HAP-1 (cell line): ENCODE results near the gene CADM4.

Experiments
- DNase-seq, 2 experiments: peaks; one replicate each; pipeline ENCODE4 v3.0.0-alpha.2; 2016 to 2020; ENCODE audit warnings: low spot score in 2 of 2
- H3K27me3 ChIP-seq: fragments of 250-450 bp; sonication (Bioruptor Pico); 2 replicates; pipeline ENCODE4 v1.5.1; 2020; ENCODE audit warnings: low read depth, mild to moderate bottlenecking, moderate library complexity
- H3K36me3 ChIP-seq: fragments of 250-450 bp; sonication (Bioruptor Pico); replicated peaks from 2 replicates; pipeline ENCODE4 v1.5.1; 2020; ENCODE audit warnings: mild to moderate bottlenecking
- H3K4me1 ChIP-seq: fragments of 250-450 bp; sonication (Bioruptor Pico); 2 replicates; pipeline ENCODE4 v1.5.1; 2020; ENCODE audit warnings: mild to moderate bottlenecking
- H3K4me3 ChIP-seq: fragments of 250-450 bp; sonication (Bioruptor Pico); 2 replicates; pipeline ENCODE4 v1.5.1; 2020; ENCODE audit warnings: mild to moderate bottlenecking, moderate library complexity
- H3K9me3 ChIP-seq: fragments of 250-450 bp; sonication (Bioruptor Pico); 2 replicates; pipeline ENCODE4 v1.5.1; 2020; ENCODE audit warnings: mild to moderate bottlenecking, moderate library complexity
- in situ Hi-C: fragments of 300-500 bp; cut with MboI; formaldehyde crosslinking; loops from 3 replicates; pipeline ENCODE4 v1.14.3; 2020; ENCODE audit warnings: low sequenced_read_pairs, inconsistent platforms, mixed read lengths

The CADM4 gene

DNA sequence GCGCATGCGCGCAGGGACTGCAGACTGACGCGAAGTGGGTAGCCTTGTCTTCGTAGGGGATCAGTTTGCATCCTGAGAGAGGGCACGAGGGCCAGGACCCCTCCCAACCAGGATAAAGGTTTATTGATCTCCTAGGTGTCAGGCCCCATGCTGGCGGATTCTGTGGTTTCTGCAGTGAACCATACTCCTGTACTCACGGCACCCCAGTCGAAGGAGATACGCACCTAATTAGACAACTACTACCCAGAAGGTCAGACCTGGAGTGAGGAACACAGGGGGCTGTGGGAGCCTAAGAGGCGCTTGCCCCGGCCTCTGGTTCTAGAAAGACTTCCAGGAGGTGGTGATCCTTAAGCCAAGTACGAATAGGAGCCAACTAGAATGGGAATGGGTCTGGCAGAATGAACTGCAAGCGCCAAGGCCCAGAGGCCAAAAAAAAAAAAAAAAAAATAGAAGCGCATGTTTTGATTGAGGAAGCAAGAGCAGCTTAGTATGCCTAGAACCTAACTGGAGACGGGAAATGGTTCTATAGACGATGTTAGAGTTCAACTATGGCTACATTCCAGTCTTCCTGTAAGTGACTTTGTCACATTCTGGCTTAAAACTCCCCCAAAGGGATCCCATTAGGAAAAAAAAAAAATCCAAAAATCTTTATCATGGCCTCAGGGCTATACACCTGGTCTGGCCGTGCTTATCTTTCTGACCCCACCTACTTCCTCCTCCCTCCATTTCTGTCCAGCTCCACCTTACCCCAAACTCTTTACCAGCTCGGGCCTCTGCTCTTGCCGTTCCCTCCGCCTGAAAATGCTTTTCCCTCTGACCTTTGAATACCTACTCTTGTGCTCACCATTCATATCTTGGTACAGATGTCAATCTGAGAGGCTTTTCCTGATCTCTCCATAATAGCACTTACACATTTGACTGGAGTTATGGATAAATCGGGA, 19.3 kb downstream of the CADM4 start:
- in situ Hi-C loops = no loop called here
- DNase-seq = no peak
- Histone ChIP-seq H3K27me3 (no peaks in the 10 kb centered on the region), H3K36me3 (peaks cover 3% of the 10 kb centered on the region; the same call in 1 of the 2 replicates), H3K4me3 (peak overlapping the region; percentile 55), H3K9me3 (no peaks in the 10 kb centered on the region), H3K4me1 (peaks cover 7% of the 10 kb centered on the region)

GRCh38 chr19:43619262-43620060, 20.2 kb downstream of the CADM4 start, which contains the start of gene ZNF428:
TSS of gene ZNF428 (minus strand) at chr19:43619629. CDS start at chr19:43614304, 5,325 bp downstream.
- H3K27me3 ChIP-seq = no peaks in the 10 kb centered on the region
- no peaks in the 10 kb centered on the region for H3K9me3 ChIP-seq
- peaks cover 7% of the 10 kb centered on the region for H3K4me1 ChIP-seq
- peak within 1 kb of the TSS; percentile 55 for H3K4me3 ChIP-seq
- DNase-seq = peak; percentile 97 to 98
- in situ Hi-C loops = no loop called here
- peaks cover 3% of the 10 kb centered on the region; the same call in 1 of the 2 replicates for H3K36me3 ChIP-seq

GRCh38 chr19:43618921-43619261, 20.8 kb downstream of the CADM4 start:
- peak; percentile 77 to 85 for DNase-seq
- Histone ChIP-seq H3K9me3 (no peaks in the 10 kb centered on the region), H3K4me3 (peak overlapping the region; percentile 55), H3K27me3 (no peaks in the 10 kb centered on the region), H3K36me3 (no peaks in the 10 kb centered on the region; the same call in 1 of the 2 replicates), H3K4me1 (peaks cover 7% of the 10 kb centered on the region)
- in situ Hi-C loops = no loop called here

- H3K9me3 ChIP-seq = no peaks in the 10 kb centered on the region
- peaks cover 10% of the 10 kb centered on the region for H3K36me3 ChIP-seq
- in situ Hi-C loops = no loop called here
- no peak overlapping the region for H3K4me3 ChIP-seq
- no peak for DNase-seq
- no peaks in the 10 kb centered on the region for H3K27me3 ChIP-seq
- peaks cover 7% of the 10 kb centered on the region for H3K4me1 ChIP-seq
These were observed 22.7 kb downstream of the CADM4 start for GRCh38 chr19:43616954-43617353.

GRCh38 chr19:43616306-43616705, 23.3 kb downstream of the CADM4 start:
- in situ Hi-C loops = no loop called here
- no peak for DNase-seq
- Histone ChIP-seq H3K27me3 (no peaks in the 10 kb centered on the region), H3K9me3 (no peaks in the 10 kb centered on the region), H3K4me3 (no peak overlapping the region), H3K36me3 (peaks cover 15% of the 10 kb centered on the region), H3K4me1 (peaks cover 7% of the 10 kb centered on the region)

DNA sequence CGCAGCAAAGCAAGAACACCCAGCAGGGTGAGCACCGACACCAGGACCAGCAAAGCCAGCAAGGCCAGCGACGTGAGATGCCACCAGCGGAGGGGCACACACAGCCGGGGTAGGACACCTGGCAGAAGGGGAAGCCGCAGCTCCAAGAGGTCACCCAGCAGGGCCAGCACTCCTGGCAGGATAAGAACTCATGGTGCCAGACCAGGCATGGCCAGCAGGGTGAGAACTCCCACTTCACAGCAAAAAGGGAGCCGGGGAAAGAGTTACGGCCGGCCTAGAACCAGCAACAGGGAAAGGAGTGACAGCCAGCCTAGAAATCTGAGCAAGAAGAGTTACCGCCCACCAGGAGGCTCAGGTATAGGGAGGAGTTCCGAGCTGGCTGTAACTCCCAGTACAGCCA, 27.3 kb downstream of the CADM4 start:
- Histone ChIP-seq H3K4me3 (no peak overlapping the region), H3K36me3 (peaks cover 22% of the 10 kb centered on the region), H3K27me3 (no peaks in the 10 kb centered on the region), H3K4me1 (no peaks in the 10 kb centered on the region), H3K9me3 (no peaks in the 10 kb centered on the region)
- no peak for DNase-seq
- in situ Hi-C loops = no loop called here

DNA sequence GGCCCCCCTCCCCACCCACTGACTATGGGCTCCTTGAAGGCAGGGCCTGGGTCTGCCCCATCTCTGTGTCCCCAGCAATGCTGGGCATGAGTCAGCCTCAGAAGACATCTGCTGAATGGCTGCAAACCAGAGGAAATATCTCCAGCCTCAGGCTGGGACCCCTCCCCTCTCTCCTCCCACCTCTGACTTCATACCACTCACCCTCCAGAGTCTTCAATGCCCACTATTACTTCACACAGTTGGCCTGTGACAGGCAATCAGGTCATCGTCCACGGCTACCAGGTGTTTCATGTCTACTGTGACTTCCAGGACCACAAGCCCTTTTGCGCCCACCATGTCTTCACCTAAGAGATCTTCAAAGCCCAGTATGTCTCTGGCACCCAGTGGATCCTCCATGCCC, 27.9 kb downstream of the CADM4 start, which contains the start of gene SRRM5:
Gene SRRM5, plus strand, starts transcription at position 301 of the 400 bp plus-strand sequence. Its CDS starts 34 bp downstream, at position 335.
- H3K36me3 ChIP-seq = peaks cover 22% of the 10 kb centered on the region
- no peaks in the 10 kb centered on the region for H3K27me3 ChIP-seq
- DNase-seq = no peak
- no peak within 1 kb of the TSS for H3K4me3 ChIP-seq
- no peaks in the 10 kb centered on the region for H3K4me1 ChIP-seq
- no peaks in the 10 kb centered on the region for H3K9me3 ChIP-seq
- in situ Hi-C loops = no loop called here

DNA sequence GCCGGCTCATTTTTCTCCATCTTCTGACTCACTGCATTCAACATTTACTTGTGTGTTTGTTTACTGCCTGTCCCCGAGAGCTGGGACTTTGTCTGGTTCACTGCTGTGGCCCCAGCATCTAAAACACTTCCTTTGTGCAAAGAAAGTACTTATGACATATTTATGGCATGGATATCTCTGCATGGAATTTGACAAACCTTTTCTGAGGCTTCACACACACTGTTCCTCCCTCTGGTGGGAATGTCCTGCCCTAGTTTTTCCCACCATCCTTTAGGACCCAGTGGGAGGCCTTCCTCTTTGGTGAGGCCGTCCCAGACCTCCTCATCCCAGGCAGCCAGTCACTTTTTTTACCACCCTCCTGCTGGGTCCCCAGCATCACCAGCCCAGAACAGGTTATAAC, 29.2 kb downstream of the CADM4 start:
- Histone ChIP-seq H3K27me3 (no peaks in the 10 kb centered on the region), H3K36me3 (peaks cover 26% of the 10 kb centered on the region), H3K4me1 (no peaks in the 10 kb centered on the region), H3K9me3 (no peaks in the 10 kb centered on the region), H3K4me3 (no peak overlapping the region)
- DNase-seq = no peak
- in situ Hi-C loops = no loop called here

DNA sequence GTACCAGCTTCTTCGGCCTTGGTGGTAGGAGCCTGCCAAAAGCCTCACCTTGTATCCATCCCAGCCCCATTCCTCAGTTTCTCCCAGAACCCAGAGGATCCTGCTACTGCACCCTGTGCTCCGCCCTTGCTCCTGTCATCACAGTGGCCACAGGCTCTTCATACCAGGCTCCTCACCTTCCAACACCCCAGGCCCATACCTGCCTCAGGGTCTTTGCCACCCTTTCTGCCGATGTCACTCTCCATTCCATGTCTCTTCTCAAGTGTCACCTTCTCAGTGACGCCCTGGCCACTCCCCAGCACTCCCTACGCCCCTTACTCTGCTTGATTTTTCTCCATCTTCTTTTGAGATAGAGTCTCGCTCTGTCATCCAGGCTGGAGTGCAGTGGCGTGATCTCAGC, 29.8 kb downstream of the CADM4 start:
- in situ Hi-C loops = no loop called here
- Histone ChIP-seq H3K9me3 (no peaks in the 10 kb centered on the region), H3K27me3 (no peaks in the 10 kb centered on the region), H3K4me1 (no peaks in the 10 kb centered on the region), H3K36me3 (peaks cover 26% of the 10 kb centered on the region), H3K4me3 (no peak overlapping the region)
- DNase-seq = no peak

GRCh38 chr19:43607238-43608205, 32.1 kb downstream of the CADM4 start:
- Histone ChIP-seq H3K4me1 (no peaks in the 10 kb centered on the region), H3K36me3 (peaks cover 22% of the 10 kb centered on the region), H3K4me3 (no peak overlapping the region), H3K27me3 (no peaks in the 10 kb centered on the region), H3K9me3 (no peaks in the 10 kb centered on the region)
- in situ Hi-C loops = no loop called here
- no peak for DNase-seq

GRCh38 chr19:43606569-43607229, 33.0 kb downstream of the CADM4 start:
- Histone ChIP-seq H3K27me3 (no peaks in the 10 kb centered on the region), H3K4me1 (no peaks in the 10 kb centered on the region), H3K4me3 (no peak overlapping the region), H3K9me3 (no peaks in the 10 kb centered on the region), H3K36me3 (peaks cover 13% of the 10 kb centered on the region)
- in situ Hi-C loops = no loop called here
- DNase-seq = no peak

GRCh38 chr19:43605875-43606568, 33.6 kb downstream of the CADM4 start:
- Histone ChIP-seq H3K4me1 (no peaks in the 10 kb centered on the region), H3K27me3 (no peaks in the 10 kb centered on the region), H3K4me3 (no peak overlapping the region), H3K9me3 (no peaks in the 10 kb centered on the region), H3K36me3 (peaks cover 14% of the 10 kb centered on the region)
- in situ Hi-C loops = no loop called here
- no peak for DNase-seq
